HG02885 (cell line): Measurements from ENCODE around the gene OR2T6.
"Not testable (repeated sequence)": the region's sequence is repeated elsewhere in the genome, so short reads cannot be mapped to it uniquely, and the experiment has no call there.

Source experiments
- ATAC-seq: cut with Tn5 transposase; IDR thresholded peaks from one replicate; pipeline ENCODE4 v1.9.1; 2021; ENCODE audit warnings: mild to moderate bottlenecking; ENCODE audit not compliant: unreplicated experiment, poor library complexity

OR2T6 gene

GRCh38 chr1:248432201-248432600 is 56.7 kb downstream of the OR2T6 start:
- ATAC-seq, result not testable (repeated sequence)

- not testable (repeated sequence) for ATAC-seq
These were observed 58.4 kb downstream of the OR2T6 start for GRCh38 chr1:248433811-248434415.

- ATAC-seq, result peak; percentile 54
These were observed 59.4 kb downstream of the OR2T6 start for GRCh38 chr1:248434913-248435312.

GRCh38 chr1:248436303-248436702 is 60.8 kb downstream of the OR2T6 start:
- ATAC-seq, result peak; percentile 65

GRCh38 chr1:248438668-248439067 is 63.1 kb downstream of the OR2T6 start:
- ATAC-seq, result peak; percentile 51

- not testable (repeated sequence) for ATAC-seq
These were observed 63.7 kb downstream of the OR2T6 start for GRCh38 chr1:248439283-248439682.
